ENCODE data around the gene FDX1. TPM values are rescaled to one million over a fixed set of nuclear protein-coding genes. Genes with fewer than 3 reads are reported as not detected.

The FDX1 gene
- total RNA-seq, 2 experiments from 2014 or later: 9.8 to 11.2 TPM

- peaks cover 34% of the 10 kb centered on the region for H3K4me1 Mint-ChIP-seq (ENCODE audit: low read depth)
- H3K36me3 Mint-ChIP-seq: peaks cover 8% of the 10 kb centered on the region
- H3K4me3 Mint-ChIP-seq: no peak overlapping the region
- no peak overlapping the region for H3K27ac Mint-ChIP-seq
- DNase-seq: no peak
- POLR2A ChIA-PET: no interaction called here
- intact Hi-C loops (cut with micrococcal nuclease): loop anchor here (1.0 to 10.0 kb wide), 6 partner anchors 22 to 1078 kb away; partner anchors contain the start of gene ARHGAP20
- H3K9me3 Mint-ChIP-seq: no peaks in the 10 kb centered on the region
- H3K27me3 Mint-ChIP-seq: no peaks in the 10 kb centered on the region
- CTCF ChIA-PET: interaction anchor here (2.4 kb wide), 1 partner anchor 18 kb away, joined by 9 read pairs; no protein-coding TSS in a partner anchor
Measured at GRCh38 chr11:110452720-110453119, 23.0 kb downstream of the FDX1 start.

- intact Hi-C loops (cut with micrococcal nuclease): loop anchor here (1.0 to 10.0 kb wide), 7 partner anchors 17 to 1077 kb away; partner anchors contain the start of gene ARHGAP20
- ChIA-PET CTCF (interaction anchor here (0.8 to 2.4 kb wide), 2 partner anchors 19 to 24 kb away, joined by 3 to 9 read pairs; no protein-coding TSS in a partner anchor), POLR2A (no interaction called here)
- no peak for DNase-seq
- H3K9me3 Mint-ChIP-seq: no peaks in the 10 kb centered on the region
- peaks cover 13% of the 10 kb centered on the region for H3K36me3 Mint-ChIP-seq
- no peaks in the 10 kb centered on the region for H3K27me3 Mint-ChIP-seq
- no peak overlapping the region for H3K4me3 Mint-ChIP-seq
- no peak overlapping the region for H3K27ac Mint-ChIP-seq
- peaks cover 34% of the 10 kb centered on the region for H3K4me1 Mint-ChIP-seq (ENCODE audit: low read depth)
Measured at GRCh38 chr11:110453684-110454354, 24.1 kb downstream of the FDX1 start.

- no peak for DNase-seq
- H3K4me3 Mint-ChIP-seq: no peak overlapping the region
- no peaks in the 10 kb centered on the region for H3K27me3 Mint-ChIP-seq
- ChIA-PET CTCF (interaction anchor here (0.8 kb wide), 1 partner anchor 25 kb away, joined by 3 read pairs; no protein-coding TSS in a partner anchor), POLR2A (no interaction called here)
- peaks cover 34% of the 10 kb centered on the region for H3K4me1 Mint-ChIP-seq (ENCODE audit: low read depth)
- H3K9me3 Mint-ChIP-seq: no peaks in the 10 kb centered on the region
- H3K27ac Mint-ChIP-seq: no peak overlapping the region
- intact Hi-C loops (cut with micrococcal nuclease): loop anchor here (2.0 to 10.0 kb wide), 3 partner anchors 18 to 960 kb away; partner anchors contain the start of gene ARHGAP20
- peaks cover 13% of the 10 kb centered on the region for H3K36me3 Mint-ChIP-seq
Measured at GRCh38 chr11:110454609-110455008, 24.9 kb downstream of the FDX1 start.

GRCh38 chr11:110455718-110456117 lies 26.0 kb downstream of the FDX1 start:
- H3K27me3 Mint-ChIP-seq: no peaks in the 10 kb centered on the region
- no peaks in the 10 kb centered on the region for H3K9me3 Mint-ChIP-seq
- peaks cover 17% of the 10 kb centered on the region for H3K36me3 Mint-ChIP-seq
- ChIA-PET CTCF (interaction anchor here (0.7 kb wide), 1 partner anchor 88 kb away, joined by 3 read pairs; no protein-coding TSS in a partner anchor), POLR2A (interaction anchor here (1.1 kb wide), 1 partner anchor 23 kb away, joined by 4 read pairs; no protein-coding TSS in a partner anchor)
- peak; percentile 35 for DNase-seq
- H3K27ac Mint-ChIP-seq: no peak overlapping the region
- no peak overlapping the region for H3K4me3 Mint-ChIP-seq
- intact Hi-C loops (cut with micrococcal nuclease): loop anchor here (2.0 to 10.0 kb wide), 3 partner anchors 19 to 959 kb away; partner anchors contain the start of gene ARHGAP20
- H3K4me1 Mint-ChIP-seq (ENCODE audit: low read depth): peaks cover 34% of the 10 kb centered on the region

- ChIA-PET POLR2A (no interaction called here), CTCF (interaction anchor here (0.5 to 1.0 kb wide), 2 partner anchors 285 to 767 kb away, joined by 3 read pairs; no protein-coding TSS in a partner anchor)
Measured at GRCh38 chr11:110463153-110463552, 33.4 kb downstream of the FDX1 start.

GRCh38 chr11:110465231-110465630 lies 35.5 kb downstream of the FDX1 start:
- peaks cover 9% of the 10 kb centered on the region for H3K36me3 Mint-ChIP-seq
- no peak overlapping the region for H3K4me3 Mint-ChIP-seq
- H3K9me3 Mint-ChIP-seq: no peaks in the 10 kb centered on the region
- no peaks in the 10 kb centered on the region for H3K4me1 Mint-ChIP-seq (ENCODE audit: low read depth)
- intact Hi-C loops (cut with micrococcal nuclease): no loop called here
- ChIA-PET POLR2A (no interaction called here), CTCF (interaction anchor here (1.1 to 1.2 kb wide), 2 partner anchors 19 to 764 kb away, joined by 3 read pairs; no protein-coding TSS in a partner anchor)
- H3K27ac Mint-ChIP-seq: no peak overlapping the region
- H3K27me3 Mint-ChIP-seq: no peaks in the 10 kb centered on the region
- DNase-seq: no peak

More at GRCh38 chr11:110463153-110463552, 33.4 kb downstream of the FDX1 start:
- Mint-ChIP-seq H3K4me3 (no peak overlapping the region), H3K27ac (no peak overlapping the region), H3K9me3 (no peaks in the 10 kb centered on the region), H3K27me3 (no peaks in the 10 kb centered on the region), H3K4me1 (ENCODE audit: low read depth) (no peaks in the 10 kb centered on the region), H3K36me3 (peaks cover 11% of the 10 kb centered on the region)
- DNase-seq: peak; percentile 43
- intact Hi-C loops (cut with micrococcal nuclease): no loop called here

- no peaks in the 10 kb centered on the region for H3K27me3 Mint-ChIP-seq
- H3K4me1 Mint-ChIP-seq (ENCODE audit: low read depth): no peaks in the 10 kb centered on the region
- CTCF ChIA-PET: interaction anchor here (0.7 kb wide), 1 partner anchor 115 kb away, joined by 5 read pairs; no protein-coding TSS in a partner anchor
- DNase-seq: no peak
- intact Hi-C loops (cut with micrococcal nuclease): no loop called here
- POLR2A ChIA-PET: no interaction called here
- no peaks in the 10 kb centered on the region for H3K9me3 Mint-ChIP-seq
- peaks cover 4% of the 10 kb centered on the region for H3K36me3 Mint-ChIP-seq
- H3K27ac Mint-ChIP-seq: no peak overlapping the region
- H3K4me3 Mint-ChIP-seq: no peak overlapping the region
Measured at GRCh38 chr11:110467556-110467955, 37.8 kb downstream of the FDX1 start.

GRCh38 chr11:110468121-110468520 lies 38.4 kb downstream of the FDX1 start:
- H3K4me3 Mint-ChIP-seq: no peak overlapping the region
- DNase-seq: no peak
- H3K27ac Mint-ChIP-seq: no peak overlapping the region
- H3K4me1 Mint-ChIP-seq (ENCODE audit: low read depth): no peaks in the 10 kb centered on the region
- H3K9me3 Mint-ChIP-seq: no peaks in the 10 kb centered on the region
- ChIA-PET CTCF (no interaction called here), POLR2A (no interaction called here)
- intact Hi-C loops (cut with micrococcal nuclease): no loop called here
- H3K27me3 Mint-ChIP-seq: no peaks in the 10 kb centered on the region
- peaks cover 4% of the 10 kb centered on the region for H3K36me3 Mint-ChIP-seq

- no peaks in the 10 kb centered on the region for H3K9me3 Mint-ChIP-seq
- H3K36me3 Mint-ChIP-seq: peaks cover 4% of the 10 kb centered on the region
- H3K27ac Mint-ChIP-seq: no peak overlapping the region
- H3K4me1 Mint-ChIP-seq (ENCODE audit: low read depth): no peaks in the 10 kb centered on the region
- POLR2A ChIA-PET: no interaction called here
- CTCF ChIA-PET: no interaction called here
- no peak overlapping the region for H3K4me3 Mint-ChIP-seq
- intact Hi-C loops (cut with micrococcal nuclease): no loop called here
- H3K27me3 Mint-ChIP-seq: no peaks in the 10 kb centered on the region
- DNase-seq: no peak
Measured at GRCh38 chr11:110469127-110469526, 39.4 kb downstream of the FDX1 start.

GRCh38 chr11:110470716-110471115 lies 41.0 kb downstream of the FDX1 start:
- Mint-ChIP-seq H3K36me3 (peaks cover 4% of the 10 kb centered on the region), H3K27ac (no peak overlapping the region), H3K9me3 (no peaks in the 10 kb centered on the region), H3K4me1 (ENCODE audit: low read depth) (no peaks in the 10 kb centered on the region), H3K4me3 (no peak overlapping the region), H3K27me3 (no peaks in the 10 kb centered on the region)
- intact Hi-C loops (cut with micrococcal nuclease): no loop called here
- ChIA-PET CTCF (interaction anchor here (0.7 kb wide), 1 partner anchor 290 kb away, joined by 3 read pairs; no protein-coding TSS in a partner anchor), POLR2A (no interaction called here)
- DNase-seq: no peak

GRCh38 chr11:110471371-110471770 lies 41.6 kb downstream of the FDX1 start:
- H3K27me3 Mint-ChIP-seq: no peaks in the 10 kb centered on the region
- no peak overlapping the region for H3K4me3 Mint-ChIP-seq
- CTCF ChIA-PET: no interaction called here
- H3K27ac Mint-ChIP-seq: no peak overlapping the region
- intact Hi-C loops (cut with micrococcal nuclease): no loop called here
- H3K4me1 Mint-ChIP-seq (ENCODE audit: low read depth): no peaks in the 10 kb centered on the region
- H3K36me3 Mint-ChIP-seq: peaks cover 4% of the 10 kb centered on the region
- no peak for DNase-seq
- H3K9me3 Mint-ChIP-seq: no peaks in the 10 kb centered on the region
- POLR2A ChIA-PET: no interaction called here

- CTCF ChIA-PET: interaction anchor here (0.6 kb wide), 1 partner anchor 9 kb away, joined by 4 read pairs; no protein-coding TSS in a partner anchor
- DNase-seq: no peak
- no peaks in the 10 kb centered on the region for H3K27me3 Mint-ChIP-seq
- H3K9me3 Mint-ChIP-seq: no peaks in the 10 kb centered on the region
- intact Hi-C loops (cut with micrococcal nuclease): no loop called here
- POLR2A ChIA-PET: no interaction called here
- H3K27ac Mint-ChIP-seq: no peak overlapping the region
- no peaks in the 10 kb centered on the region for H3K4me1 Mint-ChIP-seq (ENCODE audit: low read depth)
- no peak overlapping the region for H3K4me3 Mint-ChIP-seq
- peaks cover 2% of the 10 kb centered on the region for H3K36me3 Mint-ChIP-seq
Measured at GRCh38 chr11:110472858-110473257, 43.1 kb downstream of the FDX1 start.

All from activated CD4-positive, alpha-beta memory T cell treated with anti-CD3 and anti-CD28 coated beads for 36 hours (primary cell).